IMR-90 (cell line): ENCODE measurements around the gene ACSL6. TPM values are rescaled to one million over a fixed set of nuclear protein-coding genes. Genes with fewer than 3 reads are reported as not detected.

Source experiments
- ATAC-seq: fragments of 200-7000 bp; cut with Tn5 transposase; 2 replicates; pipeline ENCODE4 v1.9.1; 2020; ENCODE audit warnings: low read depth, mild to moderate bottlenecking, moderate library complexity
- BruUV-seq: library from RNA; stranded (reverse); fragments of 400-500 nt; replicated peaks from 2 replicates; lab custom pipeline; 2021; lab: Mats Ljungman, UMichigan
- CTCF ChIA-PET: fragments of 300-600 bp; formaldehyde crosslinking; extraction: SDS; loops from one replicate; lab custom pipeline; 2021; ENCODE audit warnings: antibody characterized with exemption; lab: Yijun Ruan, JAX
- POLR2A ChIA-PET: fragments of 300-600 bp; sonication (Branson Sonifier 250); formaldehyde crosslinking; loops from one replicate; lab custom pipeline; 2022; ENCODE audit warnings: antibody characterized with exemption; ENCODE audit not compliant: unreplicated experiment; lab: Charles Lee
- DNase-seq: peaks from one replicate; pipeline ENCODE4 v3.0.0; 2013
- H2AFZ ChIP-seq: replicated peaks from 2 replicates; pipeline ENCODE3; 2013; ENCODE audit warnings: low read length, mild to moderate bottlenecking; ENCODE audit not compliant: poor library complexity
- H2AK5ac ChIP-seq: 2 replicates; pipeline ENCODE4 v1.6.1; 2013; ENCODE audit warnings: low read depth, low read length, inconsistent platforms
- H2AK9ac ChIP-seq: replicated peaks from 2 replicates; pipeline ENCODE3; 2013; ENCODE audit warnings: mild to moderate bottlenecking, low read depth, low read length, moderate library complexity; ENCODE audit not compliant: poor library complexity
- H2BK120ac ChIP-seq: 2 replicates; pipeline ENCODE4 v1.6.1; 2013; ENCODE audit warnings: low read depth, low read length, inconsistent platforms
- H2BK15ac ChIP-seq: 3 replicates; pipeline ENCODE4 v1.6.1; 2013; ENCODE audit warnings: low read depth, low read length, inconsistent platforms
- H2BK20ac ChIP-seq: 2 replicates; pipeline ENCODE4 v1.6.1; 2013; ENCODE audit warnings: low read depth, mild to moderate bottlenecking, inconsistent platforms, low read length, moderate library complexity
- H2BK5ac ChIP-seq: 2 replicates; pipeline ENCODE4 v1.6.1; 2013; ENCODE audit warnings: mild to moderate bottlenecking, low read depth, low read length, inconsistent platforms; ENCODE audit not compliant: poor library complexity, severe bottlenecking
- H3K14ac ChIP-seq: replicated peaks from 2 replicates; pipeline ENCODE4 v1.6.1; 2013; ENCODE audit warnings: low read depth, low read length, inconsistent platforms
- H3K18ac ChIP-seq: 2 replicates; pipeline ENCODE4 v1.6.1; 2013; ENCODE audit warnings: low read depth, low read length, control low read depth
- H3K23ac ChIP-seq: 2 replicates; pipeline ENCODE4 v1.6.1; 2013; ENCODE audit warnings: low read depth, low read length, inconsistent platforms
- H3K27ac ChIP-seq: 2 replicates; pipeline ENCODE4 v1.5.1; 2013; ENCODE audit warnings: mild to moderate bottlenecking, control low read depth, low read length; ENCODE audit not compliant: insufficient read depth
- H3K27me3 ChIP-seq: 2 replicates; pipeline ENCODE4 v1.6.1; 2013; ENCODE audit warnings: low read length; ENCODE audit not compliant: control insufficient read depth, insufficient read depth
- H3K36me3 ChIP-seq: 2 replicates; pipeline ENCODE4 v1.6.1; 2013; ENCODE audit warnings: low read length, mixed read lengths; ENCODE audit not compliant: control insufficient read depth, insufficient read depth
- H3K4ac ChIP-seq: 2 replicates; pipeline ENCODE4 v1.6.1; 2013; ENCODE audit warnings: low read depth, low read length, inconsistent platforms
- H3K4me1 ChIP-seq: 2 replicates; pipeline ENCODE4 v1.6.1; 2013; ENCODE audit warnings: low read length, mixed read lengths; ENCODE audit not compliant: control insufficient read depth, insufficient read depth
- H3K4me2 ChIP-seq: 2 replicates; pipeline ENCODE4 v1.6.1; 2013; ENCODE audit warnings: low read depth, mild to moderate bottlenecking, control low read depth, low read length, moderate library complexity
- H3K4me3 ChIP-seq: 2 replicates; pipeline ENCODE4 v1.5.1; 2013; ENCODE audit warnings: low read depth, mild to moderate bottlenecking, control low read depth, low read length, moderate library complexity; ENCODE audit not compliant: insufficient read depth
- H3K56ac ChIP-seq: 2 replicates; pipeline ENCODE4 v1.6.1; 2013; ENCODE audit warnings: low read length, inconsistent platforms; ENCODE audit not compliant: insufficient read depth; ENCODE audit errors: extremely low read depth
- H3K79me1 ChIP-seq, 2 experiments: 2 replicates each; pipeline ENCODE4 v1.6.1; 2013; ENCODE audit warnings: low read length in 2 of 2, inconsistent platforms in 1 of 2, low read depth in 1 of 2
- H3K9ac ChIP-seq: 2 replicates; pipeline ENCODE4 v1.6.1; 2013; ENCODE audit warnings: low read depth, low read length, control low read depth
- H3K9me1 ChIP-seq: 2 replicates; pipeline ENCODE4 v1.6.1; 2013; ENCODE audit warnings: low read length, inconsistent platforms; ENCODE audit not compliant: insufficient read depth
- H3K9me3 ChIP-seq: 2 replicates; pipeline ENCODE4 v1.6.1; 2013; ENCODE audit warnings: low read length; ENCODE audit not compliant: control insufficient read depth, insufficient read depth
- H4K20me1 ChIP-seq: 2 replicates; pipeline ENCODE4 v1.6.1; 2013; ENCODE audit warnings: low read length, inconsistent platforms; ENCODE audit not compliant: insufficient read depth
- H4K5ac ChIP-seq: 2 replicates; pipeline ENCODE4 v1.6.1; 2013; ENCODE audit warnings: mild to moderate bottlenecking, low read depth, low read length, control low read depth
- H4K8ac ChIP-seq, 2 experiments: 2 replicates each; pipeline ENCODE4 v1.6.1; 2013; ENCODE audit warnings: low read depth in 2 of 2, low read length in 2 of 2, control low read depth in 1 of 2, inconsistent platforms in 1 of 2
- H4K91ac ChIP-seq: 2 replicates; pipeline ENCODE4 v1.6.1; 2013; ENCODE audit warnings: low read depth, low read length, inconsistent platforms; ENCODE audit not compliant: insufficient read depth
- BHLHE40 ChIP-seq: fragments of 150-350 bp; IDR thresholded peaks from 2 replicates; pipeline ENCODE4 v1.6.1; 2016; ENCODE audit warnings: mild to moderate bottlenecking, low read depth, low read length
- CEBPB ChIP-seq: IDR thresholded peaks from 2 replicates; pipeline ENCODE4 v1.6.1; 2012; ENCODE audit warnings: low read depth, low read length, improper control_type of control experiment
- CHD1 ChIP-seq: IDR thresholded peaks from 2 replicates; pipeline ENCODE4 v1.6.1; 2012; ENCODE audit warnings: low read depth, low read length, improper control_type of control experiment
- CTCF ChIP-seq: conservative IDR thresholded peaks from 2 replicates; pipeline ENCODE4 v1.5.1; 2012; ENCODE audit warnings: mild to moderate bottlenecking, low read depth, low read length, improper control_type of control experiment
- ELK1 ChIP-seq: fragments of 150-350 bp; IDR thresholded peaks from 2 replicates; pipeline ENCODE4 v1.6.1; 2016; ENCODE audit warnings: low read depth, mild to moderate bottlenecking, low read length, moderate library complexity, borderline replicate concordance
- FOS ChIP-seq: fragments of 150-350 bp; IDR thresholded peaks from 2 replicates; pipeline ENCODE4 v1.6.1; 2016; ENCODE audit warnings: low read depth, low read length
- MAFK ChIP-seq: IDR thresholded peaks from 2 replicates; pipeline ENCODE4 v1.6.1; 2012; ENCODE audit warnings: low read depth, low read length, improper control_type of control experiment
- MAZ ChIP-seq: IDR thresholded peaks from 2 replicates; pipeline ENCODE4 v1.6.1; 2012; ENCODE audit warnings: low read depth, mild to moderate bottlenecking, low read length, improper control_type of control experiment, moderate library complexity, borderline replicate concordance
- MXI1 ChIP-seq: IDR thresholded peaks from 2 replicates; pipeline ENCODE4 v1.6.1; 2012; ENCODE audit warnings: low read depth, mild to moderate bottlenecking, low read length, moderate library complexity, borderline replicate concordance
- NFE2L2 ChIP-seq: fragments of 150-350 bp; IDR thresholded peaks from 2 replicates; pipeline ENCODE4 v1.6.1; 2016; ENCODE audit warnings: low read depth, mild to moderate bottlenecking, low read length
- POLR2A ChIP-seq: IDR thresholded peaks from 2 replicates; pipeline ENCODE4 v1.6.1; 2012; ENCODE audit warnings: mild to moderate bottlenecking, low read depth, low read length
- RAD21 ChIP-seq: IDR thresholded peaks from 2 replicates; pipeline ENCODE4 v1.6.1; 2012; ENCODE audit warnings: low read length, improper control_type of control experiment
- RCOR1 ChIP-seq: IDR thresholded peaks from 2 replicates; pipeline ENCODE4 v1.6.1; 2012; ENCODE audit warnings: mild to moderate bottlenecking, low read length, improper control_type of control experiment; ENCODE audit not compliant: insufficient replicate concordance
- SMC3 ChIP-seq: fragments of 150-350 bp; IDR thresholded peaks from 2 replicates; pipeline ENCODE4 v1.6.1; 2016; ENCODE audit warnings: low read depth, mild to moderate bottlenecking, antibody characterized with exemption, low read length, moderate library complexity
- USF2 ChIP-seq: fragments of 150-350 bp; IDR thresholded peaks from 2 replicates; pipeline ENCODE4 v1.6.1; 2017; ENCODE audit warnings: mild to moderate bottlenecking, antibody characterized with exemption, low read length, low read depth
- WGBS, 2 experiments: methylation state at CpG; one replicate each; pipeline versions ENCODE4 v1.1.5 to v1.1.7; 2013; ENCODE audit warnings: missing lambda C conversion rate in 2 of 2; ENCODE audit not compliant: insufficient read length in 1 of 2; ENCODE audit errors: extremely low coverage in 2 of 2; 5-methylcytosine and 5-hydroxymethylcytosine counted together
- dilution Hi-C: fragments of 300-500 bp; cut with HindIII; formaldehyde crosslinking; loops from one replicate; pipeline ENCODE4 v1.14.3; 2018; ENCODE audit warnings: low sequenced_read_pairs; ENCODE audit not compliant: unreplicated experiment
- in situ Hi-C: fragments of 300-500 bp; cut with MboI; formaldehyde crosslinking; loops from 3 replicates; pipeline ENCODE4 v1.14.3; 2019; ENCODE audit warnings: low sequenced_read_pairs, inconsistent platforms, mixed read lengths
- intact Hi-C: fragments of 100-400 bp; cut with micrococcal nuclease; formaldehyde crosslinking; loops from 2 replicates; pipeline ENCODE4 v1.10.0; 2022
- polyA plus RNA-seq, 3 experiments: library from polyadenylated mRNA; depleted of rRNA; stranded (reverse); fragments of >200 nt; gene quantifications; 2 replicates each; pipeline ENCODE4 v1.2.3, GENCODE V29; 2012; ENCODE audit warnings: low replicate concordance in 1 of 3
- total RNA-seq: library from RNA; depleted of rRNA; stranded (reverse); fragments of >200 nt; gene quantifications from 2 replicates; pipeline ENCODE4 v1.2.3, GENCODE V29; 2012

Gene ACSL6
- total and polyA plus RNA-seq, 2 of the 4 experiments (the other 2 are of a cell fraction): not detected

- no peak for TF ChIP-seq NFE2L2
- TF ChIP-seq POLR2A: no peak
- no peak for TF ChIP-seq ELK1
- no peak for TF ChIP-seq CHD1
- no peak for TF ChIP-seq MAZ
- TF ChIP-seq MXI1: no peak
- no peak for TF ChIP-seq RCOR1
- TF ChIP-seq MAFK: no peak
- no peak for TF ChIP-seq FOS
- no peak for TF ChIP-seq RAD21
- no peak for TF ChIP-seq CEBPB
- no peak for TF ChIP-seq BHLHE40
- no peak for TF ChIP-seq USF2
- TF ChIP-seq CTCF: no peak
- TF ChIP-seq SMC3: no peak
- H2BK120ac ChIP-seq: no peak overlapping the region
- no peak overlapping the region for H2BK20ac ChIP-seq
- H3K14ac ChIP-seq: no peak overlapping the region
- ATAC-seq: no peak
- H3K27me3 ChIP-seq: peaks cover 19% of the 10 kb centered on the region
- no peak overlapping the region for H3K18ac ChIP-seq
- in situ Hi-C loops (no loop called here), intact Hi-C loops (no loop called here), dilution Hi-C loops (no loop called here)
- H2AK9ac ChIP-seq: no peak overlapping the region
- H2AFZ ChIP-seq: no peak overlapping the region
- no peak overlapping the region for H2BK15ac ChIP-seq
- no peak overlapping the region for H3K4me2 ChIP-seq
- no peak overlapping the region for H3K9ac ChIP-seq
- H3K56ac ChIP-seq: no peak overlapping the region
- no peak overlapping the region for H2AK5ac ChIP-seq
- CTCF ChIA-PET: no interaction called here
- no peaks in the 10 kb centered on the region for H3K9me1 ChIP-seq
- no peaks in the 10 kb centered on the region for H3K9me3 ChIP-seq
- H4K91ac ChIP-seq: no peak overlapping the region
- no peaks in the 10 kb centered on the region for H3K36me3 ChIP-seq
- no peak overlapping the region for H3K27ac ChIP-seq
- DNase-seq: no peak
- H2BK5ac ChIP-seq: no peak overlapping the region
- H3K79me1 ChIP-seq: no peaks in the 10 kb centered on the region
- no peaks in the 10 kb centered on the region for H4K20me1 ChIP-seq
- no peak overlapping the region for H3K23ac ChIP-seq
- POLR2A ChIA-PET: no interaction called here
- no peak overlapping the region for H4K8ac ChIP-seq
- BruUV-seq: no TSS peak
- no peaks in the 10 kb centered on the region for H3K4me1 ChIP-seq
- no peak overlapping the region for H4K5ac ChIP-seq
- 32% methylated on average over 4 of the region's 4 CpGs; no CpG with 5 or more reads in 1 of the 2 experiments for WGBS, 2 experiments
- H3K4me3 ChIP-seq: no peak overlapping the region
- H3K4ac ChIP-seq: no peak overlapping the region
Observed at GRCh38 chr5:131980696-131981095, 30.8 kb downstream of the ACSL6 start.
